Tibial artery (tissue), 4 donors: ENCODE results near the gene GON4L.

Experiments
- DNase-seq, 2 donors: peaks; one replicate each; pipeline ENCODE4 v3.0.0-alpha.2; 2019
- H3K27ac ChIP-seq, 2 donors: fragments of 200-600 bp; sonication (generic) in 1 of 2; 1 replicate in 1 of 2; 2 replicates in 1 of 2; pipeline ENCODE4 v1.5.1; 2018 to 2019; ENCODE audit warnings: mild to moderate bottlenecking in 1 of 2
- H3K27me3 ChIP-seq, 2 donors: fragments of 200-600 bp; sonication (generic) in 1 of 2; one replicate each; pipeline versions ENCODE4 v1.5.1 to v1.6.0; 2016 to 2019
- H3K36me3 ChIP-seq, 3 donors: fragments of 200-600 bp; sonication (generic) in 2 of 3; one replicate each; pipeline ENCODE4 v1.5.1; 2016 to 2019; ENCODE audit warnings: mild to moderate bottlenecking in 2 of 3
- H3K4me1 ChIP-seq, 4 donors: fragments of 200-600 bp; sonication (generic) in 2 of 4; 1 replicate in 3 of 4; 2 replicates in 1 of 4; pipeline ENCODE4 v1.5.1; 2016 to 2019
- H3K4me3 ChIP-seq, 2 donors: fragments of 200-600 bp; sonication (generic) in 1 of 2; 1 replicate in 1 of 2; 2 replicates in 1 of 2; pipeline ENCODE4 v1.5.1; 2018 to 2019; ENCODE audit warnings: mild to moderate bottlenecking in 2 of 2
- H3K9me3 ChIP-seq, 3 donors: fragments of 200-600 bp; sonication (generic) in 1 of 3; one replicate each; pipeline ENCODE4 v1.5.1; 2016 to 2019
- intact Hi-C: fragments of 100-400 bp; cut with DNase I; formaldehyde crosslinking; loops from one replicate; pipeline ENCODE4 v1.15.0; 2023; ENCODE audit warnings: low total_unique reads
- TF ChIP-seq, protein P1 (sequence below), 2 experiments: fragments of 200-600 bp in 1 of 2; fragments of 450-650 bp in 1 of 2; IDR thresholded peaks; one replicate each; pipeline ENCODE4 v1.5.1; 2017 to 2019; ENCODE audit warnings: antibody characterized with exemption in 2 of 2, mild to moderate bottlenecking in 1 of 2, moderate library complexity in 1 of 2

GON4L gene

DNA sequence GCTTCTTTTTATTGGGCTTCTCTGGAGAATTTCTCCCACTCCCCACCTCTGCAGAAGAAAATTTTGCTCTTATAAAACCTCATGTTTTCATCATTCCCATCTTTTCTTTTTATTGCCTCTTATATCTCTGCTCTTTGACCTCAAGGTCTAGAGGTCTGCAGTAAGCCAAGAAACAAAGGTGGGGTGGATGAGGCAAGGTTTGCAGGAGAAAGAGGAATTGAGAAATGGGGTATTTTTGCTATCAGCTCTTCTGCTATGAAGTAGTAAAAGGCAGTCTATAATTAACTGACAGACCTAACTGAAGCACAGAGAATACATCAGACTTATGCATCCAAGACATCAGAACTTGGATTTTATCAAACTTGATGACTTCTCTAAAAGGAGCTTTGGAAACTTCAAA, 25.2 kb upstream of the GON4L start:
- no peaks in the 10 kb centered on the region for H3K4me1 ChIP-seq
- no peak overlapping the region for H3K4me3 ChIP-seq
- H3K36me3 ChIP-seq, result peaks cover 29 to 48% (median 39%) of the 10 kb centered on the region in 3 donors
- TF ChIP-seq, protein P1, sequence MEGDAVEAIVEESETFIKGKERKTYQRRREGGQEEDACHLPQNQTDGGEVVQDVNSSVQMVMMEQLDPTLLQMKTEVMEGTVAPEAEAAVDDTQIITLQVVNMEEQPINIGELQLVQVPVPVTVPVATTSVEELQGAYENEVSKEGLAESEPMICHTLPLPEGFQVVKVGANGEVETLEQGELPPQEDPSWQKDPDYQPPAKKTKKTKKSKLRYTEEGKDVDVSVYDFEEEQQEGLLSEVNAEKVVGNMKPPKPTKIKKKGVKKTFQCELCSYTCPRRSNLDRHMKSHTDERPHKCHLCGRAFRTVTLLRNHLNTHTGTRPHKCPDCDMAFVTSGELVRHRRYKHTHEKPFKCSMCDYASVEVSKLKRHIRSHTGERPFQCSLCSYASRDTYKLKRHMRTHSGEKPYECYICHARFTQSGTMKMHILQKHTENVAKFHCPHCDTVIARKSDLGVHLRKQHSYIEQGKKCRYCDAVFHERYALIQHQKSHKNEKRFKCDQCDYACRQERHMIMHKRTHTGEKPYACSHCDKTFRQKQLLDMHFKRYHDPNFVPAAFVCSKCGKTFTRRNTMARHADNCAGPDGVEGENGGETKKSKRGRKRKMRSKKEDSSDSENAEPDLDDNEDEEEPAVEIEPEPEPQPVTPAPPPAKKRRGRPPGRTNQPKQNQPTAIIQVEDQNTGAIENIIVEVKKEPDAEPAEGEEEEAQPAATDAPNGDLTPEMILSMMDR (IDR thresholded peaks at IDR 0.05), result no peak
- no peak overlapping the region for H3K27ac ChIP-seq
- no peaks in the 10 kb centered on the region for H3K27me3 ChIP-seq
- no peak for DNase-seq
- intact Hi-C loops, result no loop called here
- no peaks in the 10 kb centered on the region for H3K9me3 ChIP-seq

DNA sequence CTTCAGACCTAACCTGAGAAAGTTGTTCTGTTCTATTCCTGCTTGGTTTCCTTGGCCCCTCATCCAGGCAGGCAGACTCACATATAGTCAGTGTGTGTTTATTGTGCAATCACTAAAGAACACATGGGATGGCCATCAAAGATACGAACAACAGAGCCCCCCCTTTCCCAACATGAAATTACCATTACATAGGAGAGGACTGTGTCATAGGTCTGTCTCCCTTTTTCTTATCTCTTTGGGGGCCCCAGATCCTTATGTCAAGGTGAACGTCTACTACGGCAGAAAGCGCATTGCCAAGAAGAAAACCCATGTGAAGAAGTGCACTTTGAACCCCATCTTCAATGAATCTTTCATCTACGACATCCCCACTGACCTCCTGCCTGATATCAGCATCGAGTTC, 23.9 kb upstream of the GON4L start:
- Histone ChIP-seq H3K27me3 (no peaks in the 10 kb centered on the region), H3K4me1 (no peaks in the 10 kb centered on the region), H3K27ac (no peak overlapping the region), H3K36me3 (peaks cover 29 to 41% (median 39%) of the 10 kb centered on the region in 3 donors), H3K9me3 (no peaks in the 10 kb centered on the region), H3K4me3 (no peak overlapping the region)
- DNase-seq, result no peak
- intact Hi-C loops, result no loop called here
- TF ChIP-seq, protein P1 (IDR thresholded peaks at IDR 0.05), result no peak

GRCh38 chr1:155880251-155880650, 23.2 kb upstream of the GON4L start:
- H3K4me1 ChIP-seq, result no peaks in the 10 kb centered on the region
- TF ChIP-seq, protein P1 (IDR thresholded peaks at IDR 0.05), result no peak
- H3K27me3 ChIP-seq, result no peaks in the 10 kb centered on the region
- DNase-seq, result no peak
- intact Hi-C loops, result no loop called here
- H3K36me3 ChIP-seq, result peaks cover 29 to 41% (median 39%) of the 10 kb centered on the region in 3 donors
- H3K4me3 ChIP-seq, result no peak overlapping the region
- no peak overlapping the region for H3K27ac ChIP-seq
- H3K9me3 ChIP-seq, result no peaks in the 10 kb centered on the region

DNA sequence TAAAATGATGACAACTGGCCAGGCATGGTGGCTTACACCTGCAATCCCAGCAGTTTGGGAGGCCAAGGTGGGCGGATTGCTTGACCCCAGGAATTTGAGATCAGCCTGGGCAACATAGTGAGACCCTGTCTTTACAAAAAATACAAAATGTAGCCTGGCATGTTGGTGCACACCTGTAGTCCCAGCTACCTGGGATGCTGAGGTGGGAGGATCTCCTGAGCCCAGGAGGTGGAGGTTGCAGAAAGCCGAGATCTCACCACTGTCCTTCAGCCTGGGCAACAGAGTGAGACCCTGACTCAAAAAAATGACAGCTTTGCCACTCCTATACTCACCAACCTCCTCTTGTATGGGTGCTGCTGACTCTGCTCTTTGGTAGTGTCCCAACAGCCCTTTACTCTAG, 20.9 kb upstream of the GON4L start:
- DNase-seq, result no peak
- intact Hi-C loops, result no loop called here
- H3K4me1 ChIP-seq, result no peaks in the 10 kb centered on the region
- H3K4me3 ChIP-seq, result no peak overlapping the region
- TF ChIP-seq, protein P1 (IDR thresholded peaks at IDR 0.05), result no peak
- no peaks in the 10 kb centered on the region for H3K9me3 ChIP-seq
- H3K36me3 ChIP-seq, result peaks cover 26 to 36% (median 35%) of the 10 kb centered on the region in 3 donors
- no peaks in the 10 kb centered on the region for H3K27me3 ChIP-seq
- H3K27ac ChIP-seq, result no peak overlapping the region

DNA sequence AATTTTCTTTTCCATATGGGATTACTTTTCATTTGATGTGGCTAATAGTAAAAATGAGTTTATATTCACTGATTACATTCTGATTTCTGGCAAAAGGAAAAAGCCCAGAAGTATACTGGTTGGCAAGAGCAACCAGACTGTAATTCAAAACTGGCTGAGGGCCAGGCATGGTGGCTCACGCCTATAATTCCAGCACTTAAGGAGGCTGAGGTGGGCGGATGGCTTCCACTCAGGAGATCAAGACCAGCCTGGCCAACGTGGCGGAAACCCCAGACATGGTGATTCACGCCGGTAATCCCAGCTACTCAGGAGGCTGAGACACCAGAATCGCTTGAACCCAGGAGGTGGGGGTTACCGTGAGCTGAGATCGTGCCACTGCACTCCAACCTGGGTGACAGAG, 16.8 kb upstream of the GON4L start:
- no peak for DNase-seq
- Histone ChIP-seq H3K36me3 (peaks cover 0 to 14% (median 12%) of the 10 kb centered on the region in 3 donors), H3K4me3 (no peak overlapping the region), H3K9me3 (no peaks in the 10 kb centered on the region), H3K27ac (no peak overlapping the region), H3K27me3 (no peaks in the 10 kb centered on the region), H3K4me1 (peaks cover 0 to 11% (median 9%) of the 10 kb centered on the region in 4 donors)
- TF ChIP-seq, protein P1 (IDR thresholded peaks at IDR 0.05), result no peak
- intact Hi-C loops, result no loop called here

- TF ChIP-seq, protein P1 (IDR thresholded peaks at IDR 0.05), result no peak
- peaks cover 0 to 11% (median 9%) of the 10 kb centered on the region in 4 donors for H3K4me1 ChIP-seq
Measured at GRCh38 chr1:155872527-155872926, 15.5 kb upstream of the GON4L start.

More at GRCh38 chr1:155872527-155872926, 15.5 kb upstream of the GON4L start:
- Histone ChIP-seq H3K4me3 (no peak overlapping the region), H3K9me3 (no peaks in the 10 kb centered on the region), H3K27ac (no peak overlapping the region), H3K27me3 (no peaks in the 10 kb centered on the region), H3K36me3 (peaks cover 0 to 23% (median 20%) of the 10 kb centered on the region in 3 donors)
- no peak for DNase-seq
- intact Hi-C loops, result no loop called here
